Hematopoietic multipotent progenitor cell treated with erythropoietin and hydrocortisone succinate and interleukin-3 and kit ligand, for 15 days (in vitro differentiated cells): Measurements from ENCODE around the gene TIFAB.
"Not testable (repeated sequence)": the region's sequence is repeated elsewhere in the genome, so short reads cannot be mapped to it uniquely, and the experiment has no call there.

Source experiments
- DNase-seq: peaks from one replicate; pipeline ENCODE4 v3.0.0-alpha.2; 2015; ENCODE audit warnings: low spot score

The TIFAB gene, protein sequence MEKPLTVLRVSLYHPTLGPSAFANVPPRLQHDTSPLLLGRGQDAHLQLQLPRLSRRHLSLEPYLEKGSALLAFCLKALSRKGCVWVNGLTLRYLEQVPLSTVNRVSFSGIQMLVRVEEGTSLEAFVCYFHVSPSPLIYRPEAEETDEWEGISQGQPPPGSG

DNA sequence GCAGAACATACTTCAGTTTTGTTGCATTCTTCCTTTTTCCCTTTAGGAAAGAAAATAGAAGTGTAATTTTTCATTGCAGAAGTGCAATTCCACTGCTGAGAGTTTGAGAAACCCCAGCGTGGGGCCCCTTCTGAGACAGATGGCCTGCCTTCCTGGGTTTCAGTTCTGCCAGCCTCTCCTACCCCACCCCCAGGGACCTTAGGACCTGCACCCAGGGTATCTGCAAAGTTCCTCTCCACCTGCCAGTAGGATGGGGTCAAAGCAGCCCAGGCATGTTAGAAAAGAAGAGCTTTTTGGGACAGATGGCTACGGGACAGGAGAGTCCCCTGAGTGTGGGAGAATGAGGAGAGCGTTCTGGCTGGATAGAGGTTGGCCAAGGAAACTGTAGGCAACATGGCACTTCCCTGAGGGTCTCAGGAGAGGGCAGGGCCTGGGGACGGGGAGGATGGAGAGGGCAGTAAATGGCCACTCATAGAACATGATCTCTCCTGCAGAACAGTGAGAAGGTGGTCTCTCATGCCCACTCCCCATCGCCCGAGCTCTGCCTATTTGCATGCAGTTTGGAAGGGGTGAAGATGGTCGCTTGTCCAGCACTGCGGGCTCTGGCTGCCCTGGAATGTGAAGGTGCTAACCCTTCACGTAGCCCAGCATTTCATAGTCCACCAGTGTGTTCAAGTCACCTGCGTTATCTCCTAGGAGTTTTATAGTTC is at the start of gene TIFAB:
TSS of gene TIFAB (minus strand) at position 31 of the 710 bp plus-strand sequence. CDS start 2,412 bp downstream, outside the sequence.
- DNase-seq = no peak

GRCh38 chr5:135498637-135498995 is 46.5 kb upstream of the TIFAB start:
- no peak for DNase-seq

DNA sequence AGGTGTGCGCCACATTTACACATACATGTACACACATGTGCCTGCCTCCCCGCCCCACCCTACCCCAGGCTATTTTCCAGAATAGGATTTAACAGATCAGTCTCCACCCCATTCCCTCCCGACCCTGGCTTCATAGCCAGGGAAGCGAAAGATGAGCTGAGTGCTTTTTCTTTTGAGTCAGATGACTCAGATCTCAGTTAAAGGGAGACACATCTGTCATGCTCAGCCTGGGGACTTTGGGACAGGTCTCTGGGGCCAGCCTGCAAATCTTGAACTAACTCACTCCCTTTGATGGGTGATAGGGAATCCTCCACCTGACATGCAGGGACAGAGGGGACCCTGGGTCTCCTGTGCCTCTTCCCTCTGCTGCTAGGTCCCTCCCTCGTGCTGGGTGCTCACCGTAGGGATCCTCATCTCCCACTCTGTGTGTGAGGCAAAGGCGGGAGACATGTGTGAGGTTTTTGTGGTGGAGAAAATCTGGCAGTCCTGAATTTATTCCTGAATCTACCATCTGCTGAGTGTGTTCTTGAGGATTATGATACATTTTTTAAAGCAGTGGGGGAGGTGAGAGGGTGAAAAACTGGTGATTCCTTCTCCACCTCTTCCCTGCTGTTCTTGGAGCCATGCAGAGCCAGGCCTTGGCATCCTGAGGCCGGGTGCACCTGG is 46.0 kb upstream of the TIFAB start:
- no peak for DNase-seq

GRCh38 chr5:135495531-135495930 is 43.4 kb upstream of the TIFAB start:
- DNase-seq = not testable (repeated sequence)

GRCh38 chr5:135494196-135494595 is 42.0 kb upstream of the TIFAB start:
- no peak for DNase-seq

- DNase-seq = no peak
These were observed 41.4 kb upstream of the TIFAB start for GRCh38 chr5:135493406-135494180.

DNA sequence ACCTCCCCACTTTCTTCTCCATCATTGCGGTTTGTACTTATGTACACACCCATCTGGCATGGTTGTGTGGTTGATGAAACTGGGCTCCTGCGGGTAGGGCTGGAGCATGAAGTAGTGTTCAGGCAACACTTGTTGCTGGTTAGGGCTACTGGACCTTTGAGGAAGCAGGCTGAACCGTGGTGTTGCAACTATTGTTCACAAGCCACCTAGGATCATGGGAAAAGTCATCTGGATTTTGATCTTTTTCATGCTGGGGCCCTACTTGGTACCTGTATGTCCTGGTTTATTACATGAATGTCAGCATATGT is 40.1 kb upstream of the TIFAB start:
- DNase-seq = no peak

GRCh38 chr5:135491552-135492318 is 39.6 kb upstream of the TIFAB start:
- no peak for DNase-seq

DNA sequence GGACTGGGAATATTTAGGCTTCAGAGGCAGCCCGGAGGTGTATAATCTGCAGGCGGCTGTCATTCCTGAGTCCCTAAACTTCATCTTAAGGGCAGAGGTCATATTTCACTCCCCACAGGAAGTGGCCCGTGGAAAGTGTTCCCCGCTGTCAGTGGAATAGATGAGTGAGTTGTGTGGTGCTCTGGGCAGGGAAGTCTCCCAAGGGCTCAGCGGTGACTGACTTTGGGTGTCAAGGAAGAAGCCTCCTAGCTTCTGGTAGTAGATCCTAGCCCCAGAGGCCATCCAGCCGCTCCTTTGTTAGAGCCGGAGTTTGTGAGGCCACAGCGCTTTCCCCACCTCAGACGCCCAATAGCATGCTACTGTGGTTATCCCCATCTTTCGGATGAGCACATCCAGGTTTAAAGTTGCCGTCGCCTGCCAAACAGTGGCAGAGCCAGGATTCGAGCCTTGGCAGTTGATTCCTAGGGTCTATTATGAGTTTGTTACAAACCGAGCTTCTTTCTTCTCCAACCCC is 38.9 kb upstream of the TIFAB start:
- DNase-seq = no peak

DNA sequence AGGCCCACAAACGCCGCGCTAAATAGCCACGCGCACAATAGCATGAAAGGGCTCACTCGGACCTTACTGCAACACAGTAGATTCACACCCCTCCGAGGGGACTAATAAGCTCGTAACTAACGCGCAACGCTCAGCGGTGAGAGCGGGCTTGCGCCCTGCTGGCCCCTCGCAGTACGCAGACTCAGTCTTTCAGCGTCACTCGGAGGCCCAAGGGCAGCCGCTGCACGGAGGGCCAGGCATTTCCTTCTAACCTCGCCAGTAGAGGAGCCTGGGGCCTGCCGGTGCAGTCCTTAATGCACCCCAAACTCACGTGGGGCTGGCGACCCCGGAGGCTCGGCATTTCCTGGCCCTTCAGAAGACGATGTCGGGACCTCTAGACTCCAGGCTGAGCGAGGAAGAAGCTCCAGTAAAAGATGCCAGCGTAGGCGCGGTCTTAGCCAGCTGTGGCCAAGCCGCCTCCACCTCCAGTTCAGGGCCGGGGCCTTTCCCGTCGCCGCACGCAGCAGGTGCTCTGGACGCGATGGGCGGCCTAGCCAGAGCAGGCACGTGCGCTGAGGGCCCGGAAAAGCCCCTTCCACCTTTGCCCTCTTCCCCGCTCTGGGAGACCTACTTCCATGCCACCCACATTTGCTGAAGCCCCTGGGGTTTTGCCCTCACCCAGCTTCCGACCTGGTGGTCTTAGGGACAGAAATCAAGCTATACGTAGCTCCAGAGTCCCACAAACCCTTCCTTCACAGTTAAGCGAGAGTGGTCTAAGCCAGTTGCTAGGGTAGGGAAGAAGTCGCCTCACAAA is 38.3 kb upstream of the TIFAB start:
- no peak for DNase-seq

- no peak for DNase-seq
These were observed 37.5 kb upstream of the TIFAB start for GRCh38 chr5:135489466-135490244.

DNA sequence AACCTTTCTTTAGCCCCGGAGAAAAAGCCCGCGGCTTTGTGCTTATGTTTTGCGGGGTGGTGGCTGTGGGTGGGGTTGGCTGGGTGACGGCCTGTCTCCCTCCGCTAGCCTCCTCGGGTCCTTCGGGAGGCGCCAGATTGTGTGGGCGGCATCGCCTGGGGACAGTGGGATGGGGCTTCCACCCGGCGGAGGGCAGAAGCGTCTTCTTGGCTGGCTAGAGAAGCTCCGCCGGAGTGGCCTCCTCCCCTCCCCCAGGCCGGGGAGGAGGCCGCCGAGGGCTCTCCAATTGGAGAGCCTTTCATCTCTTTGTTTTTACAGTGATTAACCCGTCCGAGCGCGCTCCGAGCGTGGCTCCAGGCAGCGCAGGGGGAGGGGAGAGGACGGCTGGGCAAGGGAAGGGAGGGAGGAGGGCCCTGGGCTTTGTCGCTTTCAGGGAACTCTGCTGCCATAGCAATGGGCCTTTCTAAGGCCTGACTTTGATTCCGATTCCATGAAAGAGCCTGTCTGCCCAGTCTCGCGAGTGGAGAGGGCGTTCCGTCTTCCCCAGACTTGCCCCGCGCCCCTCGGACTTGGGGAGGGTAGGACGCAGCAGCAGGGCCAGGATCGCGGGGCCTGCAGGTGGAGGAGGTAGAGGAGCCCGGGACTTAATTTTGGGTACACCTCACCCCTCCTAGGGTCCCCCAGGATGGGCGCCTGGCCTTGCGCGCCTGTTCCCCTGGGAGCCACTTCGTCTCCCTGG is 36.7 kb upstream of the TIFAB start:
- no peak for DNase-seq

DNA sequence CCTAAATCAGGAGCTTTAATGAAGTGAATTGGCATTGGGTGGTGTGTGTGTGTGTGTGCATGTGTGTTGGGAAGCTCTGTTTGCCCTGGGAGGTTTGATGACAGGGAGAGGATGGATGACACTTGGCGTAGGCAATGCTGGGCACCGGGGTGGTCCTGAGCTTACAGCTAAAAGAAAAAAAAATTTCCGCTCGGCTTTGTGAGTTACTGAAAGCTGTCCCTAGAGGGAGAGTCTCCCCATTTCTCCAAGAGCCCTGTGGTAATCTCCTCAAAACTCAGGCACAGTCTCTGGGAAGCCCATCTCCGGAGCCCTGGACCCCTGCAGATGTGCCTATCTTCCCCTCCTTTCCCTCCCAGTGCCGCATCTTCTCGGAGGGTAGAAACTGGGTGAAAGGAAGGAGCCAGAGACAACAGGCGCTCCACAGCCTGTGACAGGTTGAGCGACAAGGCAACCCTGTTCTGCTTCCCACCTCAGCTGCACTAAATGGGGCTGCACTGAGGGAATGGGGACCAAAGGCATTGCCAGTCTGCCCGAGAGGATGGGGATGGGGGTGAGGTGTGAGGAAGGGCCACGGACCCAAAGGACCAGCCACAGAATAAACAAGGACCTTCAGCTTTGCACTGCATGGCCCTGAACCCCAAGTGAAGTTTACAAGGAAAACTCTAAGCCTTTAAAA is 35.8 kb upstream of the TIFAB start:
- no peak for DNase-seq

GRCh38 chr5:135487037-135487395 is 34.9 kb upstream of the TIFAB start:
- DNase-seq = no peak

DNA sequence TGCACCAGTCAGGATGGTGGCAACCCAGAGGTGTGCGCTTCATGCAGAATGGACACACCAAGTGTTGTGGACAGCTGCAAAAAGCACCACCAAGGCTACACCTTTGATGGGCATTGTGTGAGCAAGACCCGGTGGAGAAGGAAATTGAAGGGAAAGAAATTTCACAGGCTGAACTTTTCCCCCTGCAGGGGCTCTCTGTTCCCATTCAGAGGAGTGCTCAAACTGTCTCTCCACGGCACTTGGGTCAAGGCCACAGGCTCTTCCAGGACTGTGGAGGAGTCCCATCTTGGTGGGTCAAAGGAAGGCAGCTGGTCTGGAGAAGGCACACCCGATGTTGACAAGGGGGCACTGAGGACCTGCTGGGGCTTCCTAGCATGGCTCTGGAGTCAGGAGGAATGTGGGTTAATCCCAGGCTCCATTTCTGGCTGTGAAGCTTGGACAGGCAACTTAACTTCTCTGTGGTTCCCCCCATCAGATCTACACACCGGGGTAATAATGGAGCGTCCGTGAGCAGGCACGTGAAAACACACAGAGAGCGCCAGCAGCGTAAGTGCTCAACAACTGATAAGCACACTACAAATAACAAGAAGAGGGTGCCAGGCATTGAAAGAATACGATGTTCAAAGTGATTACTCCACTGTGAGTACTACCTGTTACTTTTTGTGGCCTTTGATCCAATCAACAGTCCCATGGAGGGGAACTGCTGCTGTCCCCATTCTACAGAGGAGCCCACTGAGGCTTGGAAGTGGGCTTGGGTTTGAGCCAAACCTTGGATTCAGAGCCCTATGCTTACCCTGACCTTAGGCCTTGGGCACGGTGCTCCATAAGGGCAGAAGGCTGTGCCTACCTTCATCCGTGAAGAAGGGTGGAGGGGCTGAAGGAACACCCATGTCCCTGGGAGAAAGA is 34.2 kb upstream of the TIFAB start:
- peak; percentile 29 for DNase-seq

- DNase-seq = no peak
These were observed 32.5 kb upstream of the TIFAB start for GRCh38 chr5:135484674-135485086.

DNA sequence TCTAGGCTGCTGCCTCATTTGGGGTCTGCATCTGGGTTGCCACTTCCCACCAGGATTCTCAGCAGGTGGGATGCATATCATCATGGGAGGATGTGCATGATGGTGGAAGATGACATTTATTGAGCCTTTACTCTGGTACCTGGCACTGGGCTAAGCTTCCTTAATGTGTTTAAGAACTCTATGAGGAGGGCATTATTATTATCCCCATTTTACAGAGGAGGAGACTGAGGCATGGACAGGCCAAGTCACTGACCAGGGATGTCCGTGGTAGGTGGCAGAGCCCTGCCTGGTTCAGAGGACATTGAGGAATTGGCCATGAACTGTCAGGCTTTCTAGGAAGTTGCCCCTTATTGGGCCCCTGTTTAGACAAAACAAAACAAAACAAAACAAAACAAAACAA is 31.1 kb upstream of the TIFAB start:
- no peak for DNase-seq

DNA sequence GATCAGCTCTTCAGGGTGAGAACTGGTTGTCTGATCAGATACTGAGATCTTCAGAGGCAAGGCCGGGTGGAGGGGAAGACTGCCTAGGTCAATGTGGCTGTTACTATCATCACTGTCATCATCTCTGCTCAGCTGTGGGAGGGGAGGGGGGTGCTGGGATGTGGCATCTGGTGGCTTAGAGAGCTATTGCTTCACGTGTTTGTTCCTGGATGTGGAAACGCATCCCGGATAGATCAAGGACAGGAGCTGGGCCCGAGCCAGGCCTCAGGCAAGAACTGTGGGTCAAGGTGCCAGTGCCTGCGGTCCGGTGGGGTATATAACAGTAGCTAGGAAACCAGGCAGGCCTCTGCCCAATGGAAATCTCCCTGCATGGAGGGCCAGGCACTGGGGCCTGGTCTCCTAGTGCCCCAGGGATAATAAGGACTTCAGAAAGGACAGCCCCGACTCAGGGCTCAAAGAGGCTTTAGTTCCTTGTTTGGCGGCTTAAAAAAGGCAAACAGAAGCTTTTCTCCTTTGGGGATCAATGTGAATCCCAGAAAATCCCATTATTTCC is 30.3 kb upstream of the TIFAB start:
- no peak for DNase-seq
